ENCODE results near the gene STARD6. TPM values are rescaled to one million over a fixed set of nuclear protein-coding genes. Genes with fewer than 3 reads are reported as not detected.

The STARD6 gene
- total RNA-seq, 1 experiment from 2014 or later = not detected

- H3K27me3 ChIP-seq (ENCODE audit: control insufficient read depth, insufficient read depth, low read length) = no peaks in the 10 kb centered on the region
- TF ChIP-seq, protein P1, sequence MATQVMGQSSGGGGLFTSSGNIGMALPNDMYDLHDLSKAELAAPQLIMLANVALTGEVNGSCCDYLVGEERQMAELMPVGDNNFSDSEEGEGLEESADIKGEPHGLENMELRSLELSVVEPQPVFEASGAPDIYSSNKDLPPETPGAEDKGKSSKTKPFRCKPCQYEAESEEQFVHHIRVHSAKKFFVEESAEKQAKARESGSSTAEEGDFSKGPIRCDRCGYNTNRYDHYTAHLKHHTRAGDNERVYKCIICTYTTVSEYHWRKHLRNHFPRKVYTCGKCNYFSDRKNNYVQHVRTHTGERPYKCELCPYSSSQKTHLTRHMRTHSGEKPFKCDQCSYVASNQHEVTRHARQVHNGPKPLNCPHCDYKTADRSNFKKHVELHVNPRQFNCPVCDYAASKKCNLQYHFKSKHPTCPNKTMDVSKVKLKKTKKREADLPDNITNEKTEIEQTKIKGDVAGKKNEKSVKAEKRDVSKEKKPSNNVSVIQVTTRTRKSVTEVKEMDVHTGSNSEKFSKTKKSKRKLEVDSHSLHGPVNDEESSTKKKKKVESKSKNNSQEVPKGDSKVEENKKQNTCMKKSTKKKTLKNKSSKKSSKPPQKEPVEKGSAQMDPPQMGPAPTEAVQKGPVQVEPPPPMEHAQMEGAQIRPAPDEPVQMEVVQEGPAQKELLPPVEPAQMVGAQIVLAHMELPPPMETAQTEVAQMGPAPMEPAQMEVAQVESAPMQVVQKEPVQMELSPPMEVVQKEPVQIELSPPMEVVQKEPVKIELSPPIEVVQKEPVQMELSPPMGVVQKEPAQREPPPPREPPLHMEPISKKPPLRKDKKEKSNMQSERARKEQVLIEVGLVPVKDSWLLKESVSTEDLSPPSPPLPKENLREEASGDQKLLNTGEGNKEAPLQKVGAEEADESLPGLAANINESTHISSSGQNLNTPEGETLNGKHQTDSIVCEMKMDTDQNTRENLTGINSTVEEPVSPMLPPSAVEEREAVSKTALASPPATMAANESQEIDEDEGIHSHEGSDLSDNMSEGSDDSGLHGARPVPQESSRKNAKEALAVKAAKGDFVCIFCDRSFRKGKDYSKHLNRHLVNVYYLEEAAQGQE (IDR thresholded peaks at IDR 0.05; ENCODE audit: insufficient read depth in 1 of 2, low read depth in 2 of 2, low read length in 1 of 2) = no peak
- TF ChIP-seq, protein P2, sequence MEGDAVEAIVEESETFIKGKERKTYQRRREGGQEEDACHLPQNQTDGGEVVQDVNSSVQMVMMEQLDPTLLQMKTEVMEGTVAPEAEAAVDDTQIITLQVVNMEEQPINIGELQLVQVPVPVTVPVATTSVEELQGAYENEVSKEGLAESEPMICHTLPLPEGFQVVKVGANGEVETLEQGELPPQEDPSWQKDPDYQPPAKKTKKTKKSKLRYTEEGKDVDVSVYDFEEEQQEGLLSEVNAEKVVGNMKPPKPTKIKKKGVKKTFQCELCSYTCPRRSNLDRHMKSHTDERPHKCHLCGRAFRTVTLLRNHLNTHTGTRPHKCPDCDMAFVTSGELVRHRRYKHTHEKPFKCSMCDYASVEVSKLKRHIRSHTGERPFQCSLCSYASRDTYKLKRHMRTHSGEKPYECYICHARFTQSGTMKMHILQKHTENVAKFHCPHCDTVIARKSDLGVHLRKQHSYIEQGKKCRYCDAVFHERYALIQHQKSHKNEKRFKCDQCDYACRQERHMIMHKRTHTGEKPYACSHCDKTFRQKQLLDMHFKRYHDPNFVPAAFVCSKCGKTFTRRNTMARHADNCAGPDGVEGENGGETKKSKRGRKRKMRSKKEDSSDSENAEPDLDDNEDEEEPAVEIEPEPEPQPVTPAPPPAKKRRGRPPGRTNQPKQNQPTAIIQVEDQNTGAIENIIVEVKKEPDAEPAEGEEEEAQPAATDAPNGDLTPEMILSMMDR (IDR thresholded peaks at IDR 0.05) = no peak
- BruUV-seq (replicated peaks) = TSS peak; percentile 49
- no peak for ATAC-seq
- no peak overlapping the region for H3K4me3 ChIP-seq (ENCODE audit: low read depth in 2 of 2, low read length in 2 of 2)
- in situ Hi-C loops (cut with HindIII; ENCODE audit: low pct_unique_long_range_greater_than_20kb, low sequenced_read_pairs) = no loop called here
- no peaks in the 10 kb centered on the region for H3K9me3 ChIP-seq (ENCODE audit: control insufficient read depth, insufficient read depth, low read depth, low read length)
- ChIA-PET CTCF (no interaction called here), POLR2A (no interaction called here)
- DNase-seq (ENCODE audit: low read depth, low spot score) = no peak
- no peaks in the 10 kb centered on the region; the same call in 1 of the 2 replicates for H3K36me3 ChIP-seq (ENCODE audit: control insufficient read depth, insufficient read depth, low read length)
- H3K27ac ChIP-seq (ENCODE audit: low read length) = no peak overlapping the region
- no peaks in the 10 kb centered on the region for H3K4me1 ChIP-seq (ENCODE audit: control insufficient read depth, insufficient read depth, low read length)
- intact Hi-C loops (cut with micrococcal nuclease; ENCODE audit: unreplicated experiment) = no loop called here
Observed at GRCh38 chr18:54294274-54294673, 63.4 kb downstream of the STARD6 start.

GRCh38 chr18:54284981-54285785 is 72.5 kb downstream of the STARD6 start:
- ATAC-seq = no peak
- CTCF ChIA-PET = no interaction called here

More at GRCh38 chr18:54284981-54285785, 72.5 kb downstream of the STARD6 start:
- no peak for TF ChIP-seq SIN3A (IDR thresholded peaks at IDR 0.05; ENCODE audit: borderline replicate concordance, insufficient read depth, low read depth, low read length)
- TF ChIP-seq, protein P2 (IDR thresholded peaks at IDR 0.05) = no peak
- TF ChIP-seq, protein P1 (IDR thresholded peaks at IDR 0.05; ENCODE audit: insufficient read depth in 1 of 2, low read depth in 2 of 2, low read length in 1 of 2) = no peak
- no peak for TF ChIP-seq POLR2AphosphoS5 (IDR thresholded peaks at IDR 0.05; ENCODE audit: low read depth, low read length)
- no peak for TF ChIP-seq TCF7L2 (IDR thresholded peaks at IDR 0.05; ENCODE audit: low read depth, low read length)
- intact Hi-C loops (cut with micrococcal nuclease; ENCODE audit: unreplicated experiment) = no loop called here
- in situ Hi-C loops (cut with HindIII; ENCODE audit: low pct_unique_long_range_greater_than_20kb, low sequenced_read_pairs) = no loop called here
- no TSS peak for BruUV-seq (replicated peaks)
- Histone ChIP-seq H3K4me1 (ENCODE audit: control insufficient read depth, insufficient read depth, low read length) (no peaks in the 10 kb centered on the region), H3K36me3 (ENCODE audit: control insufficient read depth, insufficient read depth, low read length) (peaks cover 3% of the 10 kb centered on the region), H3K4me3 (ENCODE audit: low read depth in 2 of 2, low read length in 2 of 2) (no peak overlapping the region), H3K9me3 (ENCODE audit: control insufficient read depth, insufficient read depth, low read depth, low read length) (no peaks in the 10 kb centered on the region), H3K27ac (ENCODE audit: low read length) (no peak overlapping the region), H3K27me3 (ENCODE audit: control insufficient read depth, insufficient read depth, low read length) (no peaks in the 10 kb centered on the region)
- POLR2A ChIA-PET = no interaction called here
- no peak for DNase-seq (ENCODE audit: low read depth, low spot score)
